GM23248 (cell line): ENCODE measurements around the gene ELMO1.

Source experiments
- EZH2 ChIP-seq: fragments of 200-600 bp; sonication (generic); IDR thresholded peaks from 2 replicates; pipeline ENCODE4 v1.6.1; 2018; ENCODE audit warnings: antibody characterized with exemption, mild to moderate bottlenecking; ENCODE audit not compliant: insufficient read depth, poor library complexity, severe bottlenecking
- EZH2phosphoT487 ChIP-seq: fragments of 200-600 bp; sonication (generic); IDR thresholded peaks from 2 replicates; pipeline ENCODE4 v1.6.1; 2018; ENCODE audit warnings: antibody characterized with exemption, moderate library complexity, mild to moderate bottlenecking, low read depth; ENCODE audit not compliant: insufficient read depth

DNA sequence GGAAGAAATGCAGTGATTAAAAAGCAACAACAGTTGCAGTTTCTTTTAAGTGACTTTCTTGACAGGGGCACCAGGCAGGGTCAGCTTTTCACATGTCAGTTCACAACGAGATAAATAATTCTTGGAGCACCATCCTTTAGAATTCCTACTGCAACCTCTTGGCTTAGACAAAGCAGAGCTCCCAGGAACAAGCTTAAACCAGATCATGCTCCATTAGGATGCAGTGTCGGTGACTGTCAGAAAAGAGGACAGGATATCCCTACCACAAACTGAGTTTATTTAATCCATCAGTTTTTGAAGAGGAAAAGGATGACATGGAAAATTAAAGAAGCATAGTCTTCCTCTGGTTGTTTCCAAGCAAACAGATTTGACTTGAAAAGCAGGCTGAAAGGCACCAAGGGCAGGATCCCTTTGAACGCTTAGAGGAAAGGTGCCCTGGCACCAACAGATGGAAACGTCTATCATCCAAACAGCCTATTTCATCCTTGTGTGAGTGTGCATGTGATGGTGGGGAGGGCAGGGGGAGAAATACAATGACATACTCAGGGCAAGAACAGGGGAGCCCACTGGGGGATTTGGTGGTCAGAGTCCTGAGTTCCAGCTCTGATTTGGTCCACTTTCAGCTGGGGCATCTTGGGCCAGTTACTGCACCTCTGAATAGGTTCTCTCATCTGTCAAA, 392.3 kb downstream of the ELMO1 start:
- TF ChIP-seq EZH2phosphoT487 (no peak), EZH2 (no peak)
